GM23338 (cell line): Measurements from ENCODE around the gene DUSP7.

Source experiments
- CTCF ChIP-seq, 2 experiments: fragments of 200-600 bp in 1 of 2; sonication (generic) in 1 of 2; conservative IDR thresholded peaks; 2 replicates each; pipeline versions ENCODE4 v1.5.1 to v1.6.1; 2016 to 2017; ENCODE audit warnings: antibody characterized with exemption in 2 of 2, low read depth in 2 of 2, mild to moderate bottlenecking in 2 of 2, moderate library complexity in 1 of 2
- EZH2phosphoT487 ChIP-seq: fragments of 200-600 bp; sonication (generic); IDR thresholded peaks from one replicate; pipeline ENCODE4 v1.8.1; 2018; ENCODE audit warnings: antibody characterized with exemption; ENCODE audit not compliant: unreplicated experiment

GRCh38 chr3:52039426-52039825 lies 16.9 kb downstream of the DUSP7 start:
- TF ChIP-seq CTCF (conservative IDR thresholded peaks at IDR 0.05; ENCODE audit: low read depth in 2 of 2), result no peak
- no peak for TF ChIP-seq EZH2phosphoT487
